Measurements from ENCODE around the gene GNAQ.

DNA sequence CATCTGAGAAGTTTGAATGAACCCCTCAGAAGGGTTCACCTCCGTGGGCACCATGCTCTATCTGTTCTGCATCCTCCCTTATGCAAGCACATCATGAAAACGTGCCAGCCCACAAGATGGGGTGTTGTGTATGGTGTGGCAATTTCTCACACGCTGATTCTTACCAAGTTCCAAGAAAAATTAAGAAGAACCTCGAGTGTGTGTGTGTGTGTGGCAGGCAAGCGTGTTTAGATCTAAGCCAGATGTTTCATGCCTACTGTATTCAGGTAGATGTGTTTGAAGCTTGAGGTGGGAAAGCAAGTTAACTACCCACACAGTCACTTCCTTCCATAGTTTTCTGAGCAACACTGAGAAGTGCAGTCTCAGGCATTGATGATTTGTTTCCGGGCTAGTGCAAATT lies 305.8 kb downstream of the GNAQ start:
- TF ChIP-seq POLR2A (IDR thresholded peaks at IDR 0.05): no peak
- TF ChIP-seq, protein P1, sequence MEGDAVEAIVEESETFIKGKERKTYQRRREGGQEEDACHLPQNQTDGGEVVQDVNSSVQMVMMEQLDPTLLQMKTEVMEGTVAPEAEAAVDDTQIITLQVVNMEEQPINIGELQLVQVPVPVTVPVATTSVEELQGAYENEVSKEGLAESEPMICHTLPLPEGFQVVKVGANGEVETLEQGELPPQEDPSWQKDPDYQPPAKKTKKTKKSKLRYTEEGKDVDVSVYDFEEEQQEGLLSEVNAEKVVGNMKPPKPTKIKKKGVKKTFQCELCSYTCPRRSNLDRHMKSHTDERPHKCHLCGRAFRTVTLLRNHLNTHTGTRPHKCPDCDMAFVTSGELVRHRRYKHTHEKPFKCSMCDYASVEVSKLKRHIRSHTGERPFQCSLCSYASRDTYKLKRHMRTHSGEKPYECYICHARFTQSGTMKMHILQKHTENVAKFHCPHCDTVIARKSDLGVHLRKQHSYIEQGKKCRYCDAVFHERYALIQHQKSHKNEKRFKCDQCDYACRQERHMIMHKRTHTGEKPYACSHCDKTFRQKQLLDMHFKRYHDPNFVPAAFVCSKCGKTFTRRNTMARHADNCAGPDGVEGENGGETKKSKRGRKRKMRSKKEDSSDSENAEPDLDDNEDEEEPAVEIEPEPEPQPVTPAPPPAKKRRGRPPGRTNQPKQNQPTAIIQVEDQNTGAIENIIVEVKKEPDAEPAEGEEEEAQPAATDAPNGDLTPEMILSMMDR (IDR thresholded peaks at IDR 0.05): no peak

Data from testis (tissue), 2 donors.